Fibroblast of pulmonary artery (primary cell): Measurements from ENCODE around the gene UBL3.
A peak's percentile ranks its signal among the peaks of the same experiment; 100 is the strongest.

Experiments
- DNase-seq: peaks from one replicate; pipeline ENCODE4 v3.0.0-alpha.2; 2010; ENCODE audit warnings: low read depth
- H3K4me3 ChIP-seq: replicated peaks from 2 replicates; pipeline ENCODE4 v1.5.1; 2011; ENCODE audit warnings: low read depth, mild to moderate bottlenecking, control low read depth, low read length, moderate library complexity
- CTCF ChIP-seq: IDR thresholded peaks from 2 replicates; pipeline ENCODE4 v1.5.1; 2011; ENCODE audit warnings: mild to moderate bottlenecking, control low read depth, low read length, inconsistent platforms; ENCODE audit errors: missing control alignments

The UBL3 gene

GRCh38 chr13:29878101-29878500, 27.7 kb upstream of the UBL3 start:
- TF ChIP-seq CTCF = no peak
- peak; percentile 56 for DNase-seq
- no peak overlapping the region for H3K4me3 ChIP-seq

- no peak overlapping the region for H3K4me3 ChIP-seq
- peak; percentile 2 for DNase-seq
- TF ChIP-seq CTCF = no peak
Observed at GRCh38 chr13:29877456-29878078, 27.1 kb upstream of the UBL3 start.

GRCh38 chr13:29875646-29876045, 25.2 kb upstream of the UBL3 start:
- no peak for TF ChIP-seq CTCF
- no peak overlapping the region for H3K4me3 ChIP-seq
- DNase-seq = no peak

- TF ChIP-seq CTCF = no peak
- H3K4me3 ChIP-seq = no peak overlapping the region
- DNase-seq = no peak
Observed at GRCh38 chr13:29868581-29868980, 18.2 kb upstream of the UBL3 start.

- no peak for TF ChIP-seq CTCF
- DNase-seq = no peak
- no peak overlapping the region for H3K4me3 ChIP-seq
Observed at GRCh38 chr13:29865934-29866333, 15.5 kb upstream of the UBL3 start.

- DNase-seq = peak; percentile 20
- H3K4me3 ChIP-seq = no peak overlapping the region
- TF ChIP-seq CTCF = no peak
Observed at GRCh38 chr13:29861694-29862110, 11.3 kb upstream of the UBL3 start.

GRCh38 chr13:29859971-29860370, 9.6 kb upstream of the UBL3 start:
- TF ChIP-seq CTCF = no peak
- H3K4me3 ChIP-seq = no peak overlapping the region
- peak; percentile 41 for DNase-seq
